Natural killer cell treated with Interleukin-12 subunit alpha and Interleukin-12 subunit beta and Interleukin-15 and Interleukin-18, amount 100 ng/mL, for 72 hours (primary cell): ENCODE data around the gene PPM1H. TPM values are rescaled to one million over a fixed set of nuclear protein-coding genes. Genes with fewer than 3 reads are reported as not detected.

Experiments
- ATAC-seq, 2 donors: fragments of 150-1000 bp; cut with Tn5 transposase in 1 of 2; sonication (Bioruptor Pico), chemical (Tn5 transposase) in 1 of 2; 2 replicates each; pipeline ENCODE4 v1.10.0; 2021
- DNase-seq: peaks from one replicate; pipeline ENCODE4 v3.0.0; 2022; ENCODE audit warnings: low spot score
- H3K27ac Mint-ChIP-seq, 2 donors: 1 replicate in 1 of 2; 2 replicates in 1 of 2; pipeline ENCODE4 v1.8.0; 2022; ENCODE audit warnings: mixed read lengths in 2 of 2, mild to moderate bottlenecking in 1 of 2, moderate library complexity in 1 of 2
- H3K27me3 Mint-ChIP-seq, 2 donors: 1 replicate in 1 of 2; 2 replicates in 1 of 2; pipeline ENCODE4 v1.8.0; 2022; ENCODE audit warnings: mixed read lengths in 2 of 2
- H3K36me3 Mint-ChIP-seq: one replicate; pipeline ENCODE4 v1.8.0; 2022; ENCODE audit warnings: mixed read lengths
- H3K4me1 Mint-ChIP-seq, 2 donors: 1 replicate in 1 of 2; 2 replicates in 1 of 2; pipeline ENCODE4 v1.8.0; 2022; ENCODE audit warnings: low read depth in 2 of 2, mixed read lengths in 2 of 2, mild to moderate bottlenecking in 1 of 2
- H3K4me3 Mint-ChIP-seq: one replicate; pipeline ENCODE4 v1.8.0; 2022; ENCODE audit warnings: mixed read lengths
- H3K9me3 Mint-ChIP-seq: 2 replicates; pipeline ENCODE4 v1.8.0; 2022; ENCODE audit warnings: mixed read lengths
- total RNA-seq, 2 donors: library from RNA; stranded (reverse); gene quantifications; one replicate each; pipeline ENCODE4 v1.2.3, GENCODE V29; 2022

Gene PPM1H
- total RNA-seq, 2 donors from 2014 or later = 0.38 TPM; not detected in 1

DNA sequence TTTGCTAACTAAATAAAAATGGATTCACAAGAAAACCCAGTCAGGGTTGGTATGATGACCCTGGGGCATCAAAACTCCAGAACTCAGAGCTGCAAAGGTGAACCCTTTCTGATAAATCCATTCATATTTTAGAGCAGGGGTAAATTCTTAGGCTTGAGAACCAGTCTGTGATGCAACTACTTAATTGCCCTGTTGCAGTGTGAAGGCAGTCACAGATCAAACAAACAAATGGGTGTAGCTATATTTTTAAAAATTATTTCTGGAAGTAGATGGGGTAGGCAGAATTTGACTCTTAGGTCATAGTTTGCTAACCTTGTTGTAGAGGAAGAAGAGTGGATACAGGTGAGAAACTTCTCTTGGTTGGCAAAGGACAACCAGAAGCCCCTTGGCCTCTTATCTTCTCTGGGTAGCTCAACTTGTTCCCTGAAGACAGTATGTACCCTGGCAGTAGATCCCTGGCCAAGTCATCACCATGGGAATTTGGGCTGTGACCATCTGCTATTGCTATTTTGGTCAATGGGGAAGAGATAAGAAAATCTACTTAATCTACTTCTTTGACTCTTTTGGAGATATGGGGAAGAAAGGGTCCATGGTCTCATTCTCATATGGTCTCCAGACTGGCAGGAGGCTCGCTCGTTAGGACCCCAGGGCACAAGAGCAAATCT, 216.1 kb downstream of the PPM1H start:
- H3K27me3 Mint-ChIP-seq = no peaks in the 10 kb centered on the region
- H3K27ac Mint-ChIP-seq = no peak overlapping the region
- no peaks in the 10 kb centered on the region for H3K4me1 Mint-ChIP-seq
- DNase-seq = no peak
- no peak for ATAC-seq
- H3K36me3 Mint-ChIP-seq = no peaks in the 10 kb centered on the region
- H3K9me3 Mint-ChIP-seq = no peaks in the 10 kb centered on the region
- no peak overlapping the region for H3K4me3 Mint-ChIP-seq

DNA sequence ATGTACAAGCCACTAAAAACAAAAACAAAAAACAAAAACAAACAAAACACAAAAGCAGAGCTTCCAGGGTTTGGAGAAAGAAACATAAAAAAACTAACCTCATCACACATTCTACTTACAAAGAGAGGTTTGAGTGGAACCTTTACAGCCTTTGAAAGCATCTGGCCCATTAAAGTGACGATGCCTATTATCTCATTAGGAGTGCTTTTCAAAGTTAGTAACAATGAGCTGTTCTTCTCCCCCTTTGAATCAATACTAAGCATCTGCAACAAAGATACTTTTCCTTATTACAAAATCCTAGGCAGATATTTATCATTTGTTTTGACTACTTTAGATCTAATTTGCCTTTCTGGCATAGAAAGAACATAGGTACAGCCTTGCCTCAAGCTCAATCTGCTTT, 217.3 kb downstream of the PPM1H start:
- no peak for DNase-seq
- ATAC-seq = no peak

DNA sequence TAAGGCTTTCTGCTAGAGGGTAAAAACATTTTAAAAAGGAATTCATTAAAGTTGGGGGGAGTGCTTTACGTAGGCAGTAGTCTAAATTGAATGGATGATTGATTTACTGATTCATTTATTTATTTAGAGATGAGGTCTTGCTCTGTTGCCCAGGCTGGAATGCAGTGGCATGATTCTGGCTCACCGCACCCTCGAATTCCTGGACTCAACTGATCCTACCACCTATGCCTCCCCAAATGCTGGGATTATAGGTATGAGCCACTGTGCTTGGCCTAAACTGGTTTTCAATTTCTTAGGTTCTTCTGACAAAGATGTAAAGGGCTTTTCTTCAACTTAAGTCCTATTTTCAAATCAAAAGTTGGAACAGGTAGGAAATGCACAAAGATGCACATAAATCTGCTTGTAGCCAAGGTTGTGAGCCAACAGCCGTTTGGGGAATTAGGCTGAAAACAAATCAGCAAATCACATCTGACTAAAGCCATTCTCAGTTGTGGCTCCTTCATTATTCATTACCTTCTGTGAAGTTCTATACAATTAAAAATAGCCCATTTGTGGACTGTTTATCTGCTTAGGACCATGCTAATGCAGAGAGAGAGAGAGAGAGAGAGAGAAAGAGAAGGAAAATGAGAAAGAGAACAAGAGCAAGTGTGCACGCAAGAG, 218.0 kb downstream of the PPM1H start:
- H3K9me3 Mint-ChIP-seq = no peaks in the 10 kb centered on the region
- H3K4me1 Mint-ChIP-seq = no peaks in the 10 kb centered on the region
- H3K27ac Mint-ChIP-seq = no peak overlapping the region
- H3K4me3 Mint-ChIP-seq = no peak overlapping the region
- no peaks in the 10 kb centered on the region for H3K27me3 Mint-ChIP-seq
- ATAC-seq = no peak
- DNase-seq = no peak
- no peaks in the 10 kb centered on the region for H3K36me3 Mint-ChIP-seq

More for the DNA sequence above, 217.3 kb downstream of the PPM1H start:
- H3K36me3 Mint-ChIP-seq = no peaks in the 10 kb centered on the region
- no peak overlapping the region for H3K27ac Mint-ChIP-seq
- no peaks in the 10 kb centered on the region for H3K27me3 Mint-ChIP-seq
- no peak overlapping the region for H3K4me3 Mint-ChIP-seq
- no peaks in the 10 kb centered on the region for H3K9me3 Mint-ChIP-seq
- no peaks in the 10 kb centered on the region for H3K4me1 Mint-ChIP-seq

DNA sequence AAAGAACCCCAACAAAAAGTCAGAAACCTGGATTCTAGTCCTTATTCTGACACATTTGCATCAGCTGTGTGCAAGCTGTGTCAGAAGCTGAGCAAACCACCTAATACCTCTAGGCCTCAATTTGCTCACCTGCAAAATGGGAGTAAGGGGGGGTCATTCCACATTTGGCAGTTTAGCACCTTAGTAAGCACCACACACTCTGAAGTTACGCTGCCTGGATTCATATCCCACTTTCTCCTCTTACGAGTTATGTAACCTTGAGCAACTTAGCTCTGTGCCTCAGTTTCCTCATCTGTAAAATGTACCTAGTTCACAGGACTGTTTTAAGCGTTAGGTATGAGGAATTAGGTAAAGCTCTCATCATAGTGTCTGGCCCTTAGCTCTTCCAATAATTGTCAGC, 218.9 kb downstream of the PPM1H start:
- H3K27ac Mint-ChIP-seq = no peak overlapping the region
- no peaks in the 10 kb centered on the region for H3K4me1 Mint-ChIP-seq
- DNase-seq (no peak), ATAC-seq (no peak)
- no peaks in the 10 kb centered on the region for H3K27me3 Mint-ChIP-seq
- H3K36me3 Mint-ChIP-seq = no peaks in the 10 kb centered on the region
- no peaks in the 10 kb centered on the region for H3K9me3 Mint-ChIP-seq
- H3K4me3 Mint-ChIP-seq = no peak overlapping the region

DNA sequence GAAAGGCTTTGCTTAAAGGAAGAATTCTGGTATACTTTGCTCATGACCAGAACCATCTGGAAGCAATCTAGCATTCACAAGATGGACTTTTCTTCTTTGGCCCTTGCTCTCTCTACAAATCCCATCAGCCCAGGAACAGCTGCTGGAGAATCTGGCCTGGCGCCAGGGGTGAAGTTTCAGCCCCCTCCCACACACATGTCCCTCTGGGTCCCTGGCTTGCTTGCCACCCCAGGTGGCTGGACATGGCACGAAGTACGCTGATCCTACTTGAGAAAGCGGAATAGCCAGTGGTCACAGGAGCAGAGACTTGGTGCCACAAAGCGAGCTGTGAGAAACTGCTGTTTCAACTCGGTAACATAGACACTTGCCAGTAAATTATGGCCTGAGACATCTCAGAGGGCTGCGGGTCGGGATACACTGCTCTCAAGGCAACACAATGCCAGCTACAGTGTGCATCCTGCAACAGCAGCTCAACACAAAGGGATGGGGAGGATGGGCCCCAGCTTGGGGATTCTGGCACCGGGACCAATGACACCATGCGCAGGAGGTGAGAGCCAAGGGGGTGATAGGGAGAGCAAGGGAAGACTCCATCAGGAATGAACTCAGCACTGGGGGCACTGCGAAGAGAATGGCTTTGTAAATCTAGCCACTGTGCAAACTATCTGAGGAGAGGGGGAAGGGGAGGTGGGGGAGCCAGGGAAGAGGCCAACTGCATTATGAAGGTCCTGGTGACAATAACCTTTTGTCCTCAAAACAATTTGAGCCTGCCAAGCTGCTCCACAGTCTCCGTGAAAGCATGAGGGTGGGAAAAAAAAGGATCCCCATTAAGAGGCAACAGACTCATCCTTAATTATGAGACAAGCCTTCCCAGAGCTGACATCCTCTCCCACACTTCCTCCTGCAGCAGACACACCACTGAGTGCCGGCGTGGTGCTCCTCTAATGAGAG, 219.9 kb downstream of the PPM1H start:
- no peaks in the 10 kb centered on the region for H3K36me3 Mint-ChIP-seq
- no peaks in the 10 kb centered on the region for H3K9me3 Mint-ChIP-seq
- H3K4me3 Mint-ChIP-seq = no peak overlapping the region
- no peak overlapping the region for H3K27ac Mint-ChIP-seq
- ATAC-seq (no peak), DNase-seq (no peak)
- H3K27me3 Mint-ChIP-seq = no peaks in the 10 kb centered on the region
- H3K4me1 Mint-ChIP-seq = no peaks in the 10 kb centered on the region

DNA sequence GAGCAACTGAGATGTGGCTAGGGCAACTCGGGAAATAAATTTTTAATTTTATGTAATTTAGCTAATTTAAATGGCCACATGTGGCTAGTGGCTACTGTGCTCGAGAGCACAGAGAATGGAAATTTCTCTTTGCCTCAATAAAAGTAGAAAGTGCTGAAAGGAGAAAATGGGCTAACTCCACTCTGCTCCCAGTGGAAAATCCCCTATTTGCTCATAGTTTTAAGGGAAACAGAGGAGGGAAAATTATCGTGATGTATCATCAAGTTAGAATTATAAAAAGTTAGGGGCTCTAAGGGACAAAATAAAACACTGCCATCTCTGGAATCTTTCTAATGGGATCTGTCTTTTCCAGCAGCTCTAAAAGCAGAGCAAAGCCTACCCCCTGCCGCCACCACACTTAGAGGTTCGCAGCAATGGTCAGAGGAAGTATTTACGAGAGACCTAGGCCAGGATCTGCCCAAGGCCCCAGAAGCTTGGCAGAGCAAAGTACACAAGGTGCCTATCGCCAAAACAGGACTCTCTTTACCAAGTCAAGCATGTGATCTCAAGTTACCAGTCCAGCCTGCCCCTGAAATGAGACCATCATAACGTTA, 220.7 kb downstream of the PPM1H start:
- ATAC-seq (no peak), DNase-seq (no peak)
- H3K27me3 Mint-ChIP-seq = peaks cover 4 to 5% of the 10 kb centered on the region in 2 donors
- H3K36me3 Mint-ChIP-seq = no peaks in the 10 kb centered on the region
- no peak overlapping the region for H3K4me3 Mint-ChIP-seq
- H3K27ac Mint-ChIP-seq = no peak overlapping the region
- no peaks in the 10 kb centered on the region for H3K9me3 Mint-ChIP-seq
- H3K4me1 Mint-ChIP-seq = no peaks in the 10 kb centered on the region

DNA sequence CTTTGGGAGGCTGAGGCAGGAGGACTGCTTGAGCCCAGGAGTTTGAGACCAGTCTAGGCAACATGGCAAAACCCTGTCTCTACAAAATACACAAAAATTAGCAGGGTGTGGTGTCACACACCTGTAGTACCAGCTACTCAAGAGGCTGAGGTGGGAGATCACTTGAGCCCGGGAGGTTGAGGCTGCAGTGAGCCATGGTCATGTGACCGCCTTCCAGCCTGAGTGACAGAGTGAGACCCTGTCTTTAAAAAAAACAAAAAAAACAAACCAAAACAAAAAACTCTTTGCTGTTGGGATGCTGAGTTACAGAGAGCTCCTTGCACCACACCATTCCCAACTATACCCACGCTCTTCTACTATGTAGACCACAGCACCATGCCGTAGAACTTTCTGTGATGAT, 221.2 kb downstream of the PPM1H start:
- H3K9me3 Mint-ChIP-seq = no peaks in the 10 kb centered on the region
- ATAC-seq (no peak), DNase-seq (no peak)
- peaks cover 4 to 9% of the 10 kb centered on the region in 2 donors for H3K27me3 Mint-ChIP-seq
- H3K4me3 Mint-ChIP-seq = no peak overlapping the region
- H3K36me3 Mint-ChIP-seq = no peaks in the 10 kb centered on the region
- no peaks in the 10 kb centered on the region for H3K4me1 Mint-ChIP-seq
- H3K27ac Mint-ChIP-seq = no peak overlapping the region

DNA sequence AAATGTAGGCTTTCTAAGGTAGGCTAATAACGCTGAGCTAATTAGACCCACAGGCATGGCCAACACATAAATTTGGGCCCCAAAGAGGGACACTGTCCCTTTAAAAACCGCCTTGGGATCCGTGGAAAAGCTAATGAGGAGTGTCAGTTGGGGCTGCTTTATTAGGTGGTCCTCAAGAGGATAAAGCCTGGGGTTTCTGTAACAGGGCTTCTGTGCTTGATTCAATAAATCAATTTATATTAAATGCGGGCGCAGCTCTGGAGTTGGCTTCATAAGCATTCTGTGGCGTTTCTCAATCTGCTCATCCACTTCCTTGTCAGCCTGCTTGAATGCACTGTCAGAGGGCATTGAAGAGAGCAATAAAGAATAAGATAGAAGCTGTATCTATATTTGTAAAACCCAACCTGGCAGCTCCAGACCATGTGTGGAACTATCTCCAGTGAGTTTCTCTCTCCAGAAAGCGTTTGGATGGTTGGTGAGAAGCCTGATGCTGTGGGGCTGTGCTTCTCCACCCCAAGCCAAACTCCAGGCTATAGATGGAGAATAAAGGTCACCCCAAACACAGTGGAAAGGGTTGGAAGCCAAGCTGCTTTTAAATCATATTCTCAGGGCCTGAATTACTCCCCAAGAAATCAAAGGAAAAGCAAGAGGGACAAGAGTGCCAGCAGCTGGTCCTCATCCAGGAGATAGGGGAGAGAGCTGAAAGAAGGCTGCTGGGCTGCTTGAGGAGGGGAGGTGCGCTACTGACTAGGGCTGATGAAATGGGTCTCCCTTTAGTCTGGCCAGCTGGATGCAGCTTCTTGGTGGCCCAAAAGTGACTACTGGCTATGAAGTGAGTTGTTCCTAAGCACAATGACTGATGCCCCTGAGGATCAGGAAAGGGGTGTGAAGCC, 222.0 kb downstream of the PPM1H start:
- no peaks in the 10 kb centered on the region for H3K4me1 Mint-ChIP-seq
- ATAC-seq = no peak
- DNase-seq = no peak
- no peak overlapping the region for H3K27ac Mint-ChIP-seq
- H3K27me3 Mint-ChIP-seq = peaks cover 4 to 9% of the 10 kb centered on the region in 2 donors
- H3K4me3 Mint-ChIP-seq = no peak overlapping the region
- no peaks in the 10 kb centered on the region for H3K36me3 Mint-ChIP-seq
- no peaks in the 10 kb centered on the region for H3K9me3 Mint-ChIP-seq

DNA sequence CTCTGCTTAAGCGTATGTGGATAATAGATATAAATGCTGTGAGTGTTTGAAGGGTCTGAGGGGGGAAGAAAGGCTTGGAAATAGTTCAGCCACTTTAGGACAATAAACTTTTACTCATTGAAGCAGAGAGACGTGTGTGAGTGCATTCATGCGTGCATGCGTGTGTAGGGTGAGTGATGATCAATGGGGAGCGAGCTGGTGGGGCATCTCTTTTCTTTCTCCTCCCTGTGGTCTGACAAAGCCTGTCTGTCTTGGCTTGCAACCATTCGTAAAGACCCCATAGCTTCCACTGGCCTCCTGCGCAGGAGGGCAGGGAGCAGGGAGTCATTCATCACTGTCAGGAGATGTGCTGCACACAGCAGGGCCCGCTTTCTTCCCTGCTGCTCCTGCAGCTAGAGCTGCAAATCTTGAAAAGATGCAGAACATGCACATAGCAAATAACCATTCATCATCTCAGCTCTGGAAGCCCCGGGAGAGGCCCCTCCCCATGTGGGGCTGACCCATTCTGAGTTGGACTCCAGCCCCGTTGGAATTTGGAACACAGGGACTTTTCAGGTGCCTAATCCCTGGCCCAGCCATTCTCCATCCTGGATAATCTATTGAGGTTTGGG, 223.2 kb downstream of the PPM1H start:
- Mint-ChIP-seq H3K36me3 (no peaks in the 10 kb centered on the region), H3K27ac (no peak overlapping the region), H3K27me3 (peaks cover 4 to 9% of the 10 kb centered on the region in 2 donors), H3K4me3 (no peak overlapping the region), H3K9me3 (no peaks in the 10 kb centered on the region), H3K4me1 (no peaks in the 10 kb centered on the region)
- DNase-seq (no peak), ATAC-seq (no peak)

DNA sequence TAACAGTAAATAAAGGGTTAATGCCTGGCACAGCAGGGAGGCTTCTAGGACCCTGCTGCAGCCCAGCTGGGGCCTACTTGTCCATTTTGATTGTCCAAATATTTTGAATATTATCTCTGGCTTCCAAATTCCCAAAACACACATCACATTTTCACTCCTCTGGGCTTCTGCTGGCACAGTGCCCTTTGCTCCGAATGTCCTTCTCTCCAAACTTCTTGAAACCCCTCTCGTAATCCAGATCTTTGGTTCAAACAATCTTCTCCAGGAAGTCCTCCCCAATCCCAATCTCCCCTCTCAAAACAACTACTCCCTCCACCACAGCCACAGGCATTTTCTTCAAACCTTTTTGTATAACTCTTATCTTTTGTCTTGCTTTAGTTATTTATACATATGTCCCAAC, 225.6 kb downstream of the PPM1H start:
- no peak overlapping the region for H3K4me3 Mint-ChIP-seq
- no peaks in the 10 kb centered on the region for H3K36me3 Mint-ChIP-seq
- DNase-seq (no peak), ATAC-seq (no peak)
- peak overlapping the region in 1 of 2 donors; percentile 22 for H3K27ac Mint-ChIP-seq
- H3K9me3 Mint-ChIP-seq = no peaks in the 10 kb centered on the region
- H3K27me3 Mint-ChIP-seq = peaks cover 4 to 15% of the 10 kb centered on the region in 2 donors
- H3K4me1 Mint-ChIP-seq = no peaks in the 10 kb centered on the region

DNA sequence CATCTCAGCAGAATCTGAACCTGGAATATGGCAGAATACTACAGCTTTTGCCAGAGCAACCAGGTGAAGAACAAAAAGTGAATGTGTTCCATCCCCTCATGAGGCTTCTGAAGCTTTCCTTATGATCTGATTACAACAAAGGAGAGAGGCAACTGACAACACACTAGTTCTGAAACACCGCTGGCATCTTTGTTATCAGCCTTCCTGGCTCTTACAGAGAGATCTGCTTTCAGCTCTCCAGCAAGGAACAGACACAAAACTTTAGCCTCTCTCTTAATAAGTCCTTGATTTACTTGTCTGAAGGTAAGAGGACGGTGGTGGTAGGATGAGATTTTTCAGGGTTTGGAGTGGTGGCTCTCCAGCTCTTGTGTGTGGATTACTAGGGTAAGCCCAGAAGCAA, 227.0 kb downstream of the PPM1H start:
- ATAC-seq (no peak), DNase-seq (no peak)
- Mint-ChIP-seq H3K36me3 (no peaks in the 10 kb centered on the region), H3K9me3 (no peaks in the 10 kb centered on the region), H3K4me1 (peaks cover 0 to 7% of the 10 kb centered on the region in 2 donors), H3K27ac (no peak overlapping the region), H3K4me3 (no peak overlapping the region), H3K27me3 (peaks cover 4 to 15% of the 10 kb centered on the region in 2 donors)

DNA sequence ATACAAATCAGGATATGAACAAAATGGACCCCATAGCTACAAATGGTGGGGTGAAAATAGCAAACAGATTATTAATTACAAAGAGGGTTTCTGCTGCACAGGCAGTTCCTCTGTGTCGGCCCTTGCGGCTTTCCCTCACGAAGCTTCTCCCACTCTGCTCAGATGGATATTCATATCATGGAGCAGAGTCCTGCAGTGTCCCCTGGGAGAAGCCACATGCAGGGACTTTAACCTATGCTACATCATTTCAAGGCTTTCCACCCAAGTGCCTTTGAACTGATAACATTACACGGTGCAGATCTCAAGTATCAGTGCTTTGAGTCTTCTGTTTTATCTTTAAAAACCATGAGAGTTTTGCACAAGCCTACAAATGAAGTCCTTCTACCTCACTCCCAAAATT, 229.1 kb downstream of the PPM1H start:
- Mint-ChIP-seq H3K4me3 (no peak overlapping the region), H3K4me1 (peaks cover 0 to 15% of the 10 kb centered on the region in 2 donors), H3K36me3 (no peaks in the 10 kb centered on the region), H3K27ac (no peak overlapping the region), H3K9me3 (no peaks in the 10 kb centered on the region), H3K27me3 (peaks cover 6 to 15% of the 10 kb centered on the region in 2 donors)
- DNase-seq (no peak), ATAC-seq (no peak)

DNA sequence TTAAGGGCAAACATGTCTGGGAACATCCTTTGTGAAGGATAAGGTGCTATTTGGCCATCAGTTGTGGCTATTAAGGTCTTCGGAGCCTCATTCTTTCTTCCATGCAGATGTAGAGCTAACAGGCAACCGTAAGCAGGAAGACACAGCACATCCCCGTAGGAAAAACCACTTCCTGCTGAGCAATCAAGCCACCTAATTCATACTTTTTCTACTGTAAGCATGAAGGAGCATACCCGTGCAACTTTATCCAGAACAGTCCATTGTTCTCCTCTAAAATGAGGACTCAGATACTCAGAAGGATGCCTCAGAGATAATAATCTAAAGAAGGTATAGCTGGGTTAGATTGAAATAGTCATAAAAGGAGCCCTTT, 232.0 kb downstream of the PPM1H start:
- no peak overlapping the region for H3K4me3 Mint-ChIP-seq
- no peak for ATAC-seq
- peaks cover 2 to 6% of the 10 kb centered on the region in 2 donors for H3K27me3 Mint-ChIP-seq
- H3K36me3 Mint-ChIP-seq = no peaks in the 10 kb centered on the region
- H3K27ac Mint-ChIP-seq = peak overlapping the region in 1 of 2 donors; percentile 56
- DNase-seq = no peak
- H3K9me3 Mint-ChIP-seq = no peaks in the 10 kb centered on the region
- peaks cover 0 to 18% of the 10 kb centered on the region in 2 donors for H3K4me1 Mint-ChIP-seq
